Measurements from ENCODE around the gene SNAP23. TPM values are rescaled to one million over a fixed set of nuclear protein-coding genes. Genes with fewer than 3 reads are reported as not detected.

The SNAP23 gene
- total RNA-seq, 2 experiments from 2014 or later: 19.9 to 48.3 TPM

GRCh38 chr15:42523331-42523730 lies 27.9 kb downstream of the SNAP23 start:
- ChIA-PET POLR2A (no interaction called here), CTCF (ENCODE audit: unreplicated experiment) (no interaction called here)
- H3K9me2 ChIP-seq (ENCODE audit: insufficient read depth, low read length): no peaks in the 10 kb centered on the region
- no peak for TF ChIP-seq EZH2phosphoT487 (IDR thresholded peaks at IDR 0.05; ENCODE audit: borderline replicate concordance, low read depth, low read length)
- no peak for TF ChIP-seq CTCF (conservative IDR thresholded peaks at IDR 0.05; ENCODE audit: low read length)
- no peaks in the 10 kb centered on the region for H3K4me1 ChIP-seq (ENCODE audit: insufficient read depth, low read length, poor library complexity, severe bottlenecking)
- no peak for DNase-seq (ENCODE audit: low spot score)
- no peaks in the 10 kb centered on the region for H3K79me2 ChIP-seq (ENCODE audit: insufficient read depth, low read depth, low read length)
- H3K4me3 ChIP-seq (ENCODE audit: low read depth, low read length, poor library complexity, severe bottlenecking): no peak overlapping the region
- intact Hi-C loops (cut with micrococcal nuclease; ENCODE audit: unreplicated experiment): no loop called here
- no peak overlapping the region for H2AFZ ChIP-seq (ENCODE audit: low read length)
- no peak overlapping the region for H3K4me2 ChIP-seq (ENCODE audit: low read length)
- H3K27ac ChIP-seq (ENCODE audit: low read depth, low read length, poor library complexity, severe bottlenecking): no peak overlapping the region
- no peaks in the 10 kb centered on the region for H4K20me1 ChIP-seq (ENCODE audit: insufficient read depth, low read length)
- BruUV-seq (replicated peaks): no TSS peak
- no peaks in the 10 kb centered on the region for H3K9me3 ChIP-seq (ENCODE audit: low read length)
- peaks cover 41% of the 10 kb centered on the region for H3K36me3 ChIP-seq (ENCODE audit: insufficient read depth, low read length)

DNA sequence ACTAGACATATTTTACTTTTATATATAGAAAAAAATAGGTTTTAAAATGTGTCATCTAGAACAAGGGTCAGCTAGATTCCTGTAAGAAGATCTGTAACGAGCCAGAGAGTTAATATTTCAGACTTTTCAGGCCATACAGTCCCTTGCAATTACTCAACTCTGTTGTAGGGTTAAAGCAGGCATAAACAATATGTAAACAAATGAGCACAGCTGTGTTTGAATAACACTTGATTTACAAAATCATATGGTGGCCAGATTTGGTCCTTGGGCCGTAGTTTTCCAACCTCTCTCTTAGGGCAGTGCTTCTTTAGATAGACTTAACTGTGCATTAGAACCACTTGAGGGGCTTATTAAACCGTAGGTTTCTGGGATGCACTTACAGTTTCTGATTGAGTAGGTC lies 33.5 kb downstream of the SNAP23 start:
- TF ChIP-seq CTCF (conservative IDR thresholded peaks at IDR 0.05; ENCODE audit: low read length): no peak
- TF ChIP-seq EZH2phosphoT487 (IDR thresholded peaks at IDR 0.05; ENCODE audit: borderline replicate concordance, low read depth, low read length): no peak
- Histone ChIP-seq H3K4me3 (ENCODE audit: low read depth, low read length, poor library complexity, severe bottlenecking) (no peak overlapping the region), H3K79me2 (ENCODE audit: insufficient read depth, low read depth, low read length) (no peaks in the 10 kb centered on the region), H3K4me2 (ENCODE audit: low read length) (no peak overlapping the region), H3K27ac (ENCODE audit: low read depth, low read length, poor library complexity, severe bottlenecking) (no peak overlapping the region), H3K9me3 (ENCODE audit: low read length) (no peaks in the 10 kb centered on the region), H3K36me3 (ENCODE audit: insufficient read depth, low read length) (peaks cover 43% of the 10 kb centered on the region), H4K20me1 (ENCODE audit: insufficient read depth, low read length) (no peaks in the 10 kb centered on the region), H2AFZ (ENCODE audit: low read length) (no peak overlapping the region), H3K9me2 (ENCODE audit: insufficient read depth, low read length) (no peaks in the 10 kb centered on the region), H3K4me1 (ENCODE audit: insufficient read depth, low read length, poor library complexity, severe bottlenecking) (no peaks in the 10 kb centered on the region)
- ChIA-PET CTCF (ENCODE audit: unreplicated experiment) (no interaction called here), POLR2A (no interaction called here)
- DNase-seq (ENCODE audit: low spot score): no peak
- BruUV-seq (replicated peaks): no TSS peak
- intact Hi-C loops (cut with micrococcal nuclease; ENCODE audit: unreplicated experiment): no loop called here

DNA sequence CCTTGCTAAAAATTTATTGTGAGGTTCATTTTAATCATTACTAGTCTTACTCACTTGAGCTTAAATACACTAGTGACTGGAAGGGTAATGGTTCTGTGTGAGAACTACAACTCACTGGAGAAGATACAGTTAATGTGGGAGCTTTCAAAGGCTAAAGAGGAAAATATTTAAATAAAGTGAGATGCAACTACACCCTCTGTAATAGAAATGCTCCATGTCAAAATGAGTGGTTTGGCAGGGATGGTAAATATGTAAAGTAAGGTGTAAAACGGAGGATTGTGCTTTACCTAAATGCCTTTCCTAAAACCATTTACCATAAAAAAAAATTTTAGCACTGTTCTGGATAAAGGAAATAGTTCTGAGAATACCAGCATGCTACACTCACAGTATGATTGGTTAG lies 37.8 kb downstream of the SNAP23 start:
- ChIA-PET POLR2A (interaction anchor here (0.7 to 0.9 kb wide), 2 partner anchors 41 to 43 kb away, joined by 3 to 5 read pairs; partner anchors contain the start of gene ZNF106), CTCF (ENCODE audit: unreplicated experiment) (no interaction called here)
- TF ChIP-seq EZH2phosphoT487 (IDR thresholded peaks at IDR 0.05; ENCODE audit: borderline replicate concordance, low read depth, low read length): no peak
- no peak for TF ChIP-seq CTCF (conservative IDR thresholded peaks at IDR 0.05; ENCODE audit: low read length)
- Histone ChIP-seq H3K36me3 (ENCODE audit: insufficient read depth, low read length) (peaks cover 57% of the 10 kb centered on the region), H4K20me1 (ENCODE audit: insufficient read depth, low read length) (no peaks in the 10 kb centered on the region), H3K9me3 (ENCODE audit: low read length) (no peaks in the 10 kb centered on the region), H2AFZ (ENCODE audit: low read length) (no peak overlapping the region), H3K4me1 (ENCODE audit: insufficient read depth, low read length, poor library complexity, severe bottlenecking) (no peaks in the 10 kb centered on the region), H3K4me3 (ENCODE audit: low read depth, low read length, poor library complexity, severe bottlenecking) (no peak overlapping the region), H3K79me2 (ENCODE audit: insufficient read depth, low read depth, low read length) (no peaks in the 10 kb centered on the region), H3K27ac (ENCODE audit: low read depth, low read length, poor library complexity, severe bottlenecking) (no peak overlapping the region), H3K4me2 (ENCODE audit: low read length) (no peak overlapping the region), H3K9me2 (ENCODE audit: insufficient read depth, low read length) (no peaks in the 10 kb centered on the region)
- no peak for DNase-seq (ENCODE audit: low spot score)
- BruUV-seq (replicated peaks): no TSS peak
- intact Hi-C loops (cut with micrococcal nuclease; ENCODE audit: unreplicated experiment): no loop called here

Measured in OCI-LY7 (cell line).